NCI-H69 (cell line): ENCODE measurements around the gene CELF2.

Experiments used
- DNase-seq: peaks from one replicate; lab custom pipeline; 2025; lab: John Stamatoyannopoulos, UW

CELF2 gene

GRCh38 chr10:11303361-11304170, 285.9 kb downstream of the CELF2 start:
- no peak for DNase-seq

- DNase-seq = no peak
Measured at GRCh38 chr10:11304906-11305585, 287.4 kb downstream of the CELF2 start.

- DNase-seq = no peak
Measured at GRCh38 chr10:11305825-11306593, 288.3 kb downstream of the CELF2 start.

GRCh38 chr10:11307004-11307403, 289.3 kb downstream of the CELF2 start:
- no peak for DNase-seq

- DNase-seq = no peak
Measured at GRCh38 chr10:11307937-11308336, 290.3 kb downstream of the CELF2 start.

- no peak for DNase-seq
Measured at GRCh38 chr10:11311027-11311426, 293.4 kb downstream of the CELF2 start.

GRCh38 chr10:11313463-11313862, 295.8 kb downstream of the CELF2 start:
- no peak for DNase-seq

- no peak for DNase-seq
Measured at GRCh38 chr10:11317936-11318670, 300.4 kb downstream of the CELF2 start.

GRCh38 chr10:11318826-11319598, 301.3 kb downstream of the CELF2 start:
- DNase-seq = no peak

GRCh38 chr10:11319990-11320602, 302.4 kb downstream of the CELF2 start:
- DNase-seq = no peak

- no peak for DNase-seq
Measured at GRCh38 chr10:11320809-11321520, 303.3 kb downstream of the CELF2 start.

GRCh38 chr10:11322698-11323097, 305.0 kb downstream of the CELF2 start:
- no peak for DNase-seq

GRCh38 chr10:11324761-11325321, 307.2 kb downstream of the CELF2 start:
- no peak for DNase-seq

- no peak for DNase-seq
Measured at GRCh38 chr10:11325817-11326216, 308.1 kb downstream of the CELF2 start.

- DNase-seq = no peak
Measured at GRCh38 chr10:11326241-11326640, 308.6 kb downstream of the CELF2 start.

- DNase-seq = no peak
Measured at GRCh38 chr10:11326913-11327616, 309.4 kb downstream of the CELF2 start.

- DNase-seq = no peak
Measured at GRCh38 chr10:11328264-11329061, 310.8 kb downstream of the CELF2 start.

GRCh38 chr10:11329062-11329673, 311.5 kb downstream of the CELF2 start:
- DNase-seq = no peak
